Neutrophil (primary cell): ENCODE results near the gene PDP2.

ENCODE experiments used
- H3K27ac ChIP-seq: fragments of 200-600 bp; sonication (generic); 2 replicates; pipeline ENCODE4 v1.5.1; 2016; ENCODE audit warnings: mild to moderate bottlenecking, moderate library complexity
- H3K27me3 ChIP-seq: fragments of 200-600 bp; sonication (generic); 2 replicates; pipeline ENCODE4 v1.6.0; 2016; ENCODE audit warnings: mild to moderate bottlenecking
- H3K36me3 ChIP-seq: fragments of 200-600 bp; sonication (generic); 2 replicates; pipeline ENCODE4 v1.5.1; 2017
- H3K4me1 ChIP-seq, 2 experiments: fragments of 200-600 bp in 1 of 2; sonication (generic) in 1 of 2; 1 replicate in 1 of 2; 2 replicates in 1 of 2; pipeline versions ENCODE4 v1.5.1 to v1.6.1; 2013 to 2016; ENCODE audit warnings: low read depth in 1 of 2, low read length in 1 of 2, mild to moderate bottlenecking in 1 of 2, moderate library complexity in 1 of 2; ENCODE audit not compliant: control insufficient read depth in 1 of 2, insufficient read depth in 1 of 2
- H3K4me3 ChIP-seq, 2 experiments: fragments of 200-600 bp in 1 of 2; sonication (generic) in 1 of 2; 1 replicate in 1 of 2; 2 replicates in 1 of 2; pipeline ENCODE4 v1.5.1; 2013 to 2016; ENCODE audit warnings: low read depth in 1 of 2, low read length in 1 of 2, mild to moderate bottlenecking in 1 of 2, moderate library complexity in 1 of 2
- H3K9me3 ChIP-seq: fragments of 200-600 bp; sonication (generic); 2 replicates; pipeline ENCODE4 v1.5.1; 2016
- CTCF ChIP-seq: fragments of 200-600 bp; sonication (generic); IDR thresholded peaks from 2 replicates; pipeline ENCODE4 v1.5.1; 2016; ENCODE audit warnings: antibody characterized with exemption

The PDP2 gene

GRCh38 chr16:66918803-66919568 is 38.7 kb downstream of the PDP2 start, which contains the start of gene CDH16:
Gene CDH16, minus strand, starts transcription at chr16:66918885. Its CDS starts 820 bp downstream, at chr16:66918065.
- no peaks in the 10 kb centered on the region for H3K4me1 ChIP-seq
- no peaks in the 10 kb centered on the region for H3K36me3 ChIP-seq
- H3K27me3 ChIP-seq: peaks cover 49% of the 10 kb centered on the region
- H3K27ac ChIP-seq: no peak within 1 kb of the TSS
- H3K9me3 ChIP-seq: no peaks in the 10 kb centered on the region
- TF ChIP-seq CTCF: no peak
- no peak within 1 kb of the TSS for H3K4me3 ChIP-seq

- no peak overlapping the region for H3K4me3 ChIP-seq
- H3K27ac ChIP-seq: no peak overlapping the region
- H3K36me3 ChIP-seq: no peaks in the 10 kb centered on the region
- H3K4me1 ChIP-seq: peaks cover 0 to 2% of the 10 kb centered on the region in 2 experiments
- TF ChIP-seq CTCF: no peak
- peaks cover 56% of the 10 kb centered on the region for H3K27me3 ChIP-seq
- no peaks in the 10 kb centered on the region for H3K9me3 ChIP-seq
Observed at GRCh38 chr16:66919569-66920298, 39.4 kb downstream of the PDP2 start.

GRCh38 chr16:66920299-66920590 is 39.9 kb downstream of the PDP2 start:
- no peak overlapping the region for H3K27ac ChIP-seq
- H3K4me3 ChIP-seq: no peak overlapping the region
- no peaks in the 10 kb centered on the region for H3K9me3 ChIP-seq
- H3K4me1 ChIP-seq: peaks cover 0 to 7% of the 10 kb centered on the region in 2 experiments
- peaks cover 61% of the 10 kb centered on the region for H3K27me3 ChIP-seq
- no peaks in the 10 kb centered on the region for H3K36me3 ChIP-seq
- TF ChIP-seq CTCF: no peak

DNA sequence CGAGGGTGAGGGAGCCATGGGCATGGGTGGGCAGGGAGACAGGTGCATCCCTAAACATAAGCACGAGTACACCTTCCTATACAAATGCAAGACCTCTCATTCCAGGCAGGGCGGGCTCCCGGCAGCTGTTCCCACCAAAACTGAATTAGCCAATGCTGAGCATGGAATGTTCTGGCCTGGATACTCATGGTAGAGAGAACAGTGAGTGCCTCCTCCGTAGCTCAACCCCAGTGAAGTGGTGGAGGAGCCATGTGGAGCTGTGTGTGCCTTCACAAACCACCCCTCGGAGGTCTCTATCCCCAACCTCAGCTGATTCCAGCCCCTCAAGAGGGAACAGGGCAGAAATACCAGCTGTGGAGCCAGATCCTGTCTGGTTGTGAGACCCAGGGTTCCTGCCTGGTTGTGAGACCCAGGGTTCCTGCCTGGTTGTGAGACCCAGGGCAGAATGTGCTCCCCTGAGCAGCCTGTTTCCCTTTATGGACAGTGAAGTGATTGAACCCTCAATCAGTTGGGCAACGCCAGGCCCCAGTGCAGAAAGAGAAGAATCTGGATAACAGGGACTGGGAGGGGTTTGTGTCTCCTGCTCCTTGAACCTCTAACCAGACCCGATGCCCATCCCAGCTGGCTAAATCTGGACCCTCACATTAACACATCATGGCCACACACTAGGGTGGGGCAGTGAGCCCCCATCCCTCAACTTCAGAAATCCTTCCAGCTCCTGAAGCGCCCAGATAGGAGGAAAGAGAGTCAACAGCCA is 40.8 kb downstream of the PDP2 start:
- no peaks in the 10 kb centered on the region for H3K9me3 ChIP-seq
- no peak overlapping the region for H3K27ac ChIP-seq
- no peak overlapping the region for H3K4me3 ChIP-seq
- TF ChIP-seq CTCF: no peak
- H3K36me3 ChIP-seq: no peaks in the 10 kb centered on the region
- peaks cover 70% of the 10 kb centered on the region for H3K27me3 ChIP-seq
- peaks cover 0 to 10% of the 10 kb centered on the region in 2 experiments for H3K4me1 ChIP-seq

GRCh38 chr16:66921729-66922450 is 41.6 kb downstream of the PDP2 start:
- TF ChIP-seq CTCF: no peak
- Histone ChIP-seq H3K27me3 (peaks cover 78% of the 10 kb centered on the region), H3K4me1 (peaks cover 0 to 10% of the 10 kb centered on the region in 2 experiments), H3K4me3 (no peak overlapping the region), H3K9me3 (no peaks in the 10 kb centered on the region), H3K36me3 (no peaks in the 10 kb centered on the region), H3K27ac (no peak overlapping the region)
